ENCODE measurements around the gene PRR19.

The PRR19 gene

DNA sequence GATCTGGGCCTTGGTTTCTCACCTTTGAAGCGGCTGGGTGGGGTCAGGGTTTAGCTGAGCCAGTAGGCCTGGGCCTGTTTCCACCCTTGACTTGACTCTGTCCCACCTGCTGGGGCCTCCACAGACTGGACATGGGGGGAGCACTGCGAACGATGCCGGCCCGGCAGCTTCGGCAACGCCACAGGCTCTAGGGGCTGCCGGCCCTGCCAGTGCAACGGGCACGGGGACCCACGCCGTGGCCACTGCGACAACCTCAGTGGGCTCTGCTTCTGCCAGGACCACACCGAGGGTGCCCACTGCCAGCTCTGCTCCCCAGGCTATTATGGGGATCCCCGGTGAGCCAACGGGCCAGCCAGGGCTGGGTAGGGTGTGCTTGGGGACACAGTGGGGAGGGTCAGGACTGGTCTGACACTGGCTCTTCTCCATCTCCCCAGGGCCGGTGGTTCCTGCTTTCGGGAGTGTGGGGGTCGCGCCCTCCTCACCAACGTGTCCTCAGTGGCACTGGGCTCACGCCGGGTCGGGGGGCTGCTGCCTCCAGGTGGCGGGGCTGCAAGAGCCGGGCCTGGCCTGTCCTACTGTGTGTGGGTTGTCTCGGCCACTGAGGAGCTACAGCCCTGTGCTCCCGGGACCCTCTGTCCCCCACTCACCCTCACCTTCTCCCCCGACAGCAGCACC is 51.5 kb downstream of the PRR19 start:
- no peak for DNase-seq

DNA sequence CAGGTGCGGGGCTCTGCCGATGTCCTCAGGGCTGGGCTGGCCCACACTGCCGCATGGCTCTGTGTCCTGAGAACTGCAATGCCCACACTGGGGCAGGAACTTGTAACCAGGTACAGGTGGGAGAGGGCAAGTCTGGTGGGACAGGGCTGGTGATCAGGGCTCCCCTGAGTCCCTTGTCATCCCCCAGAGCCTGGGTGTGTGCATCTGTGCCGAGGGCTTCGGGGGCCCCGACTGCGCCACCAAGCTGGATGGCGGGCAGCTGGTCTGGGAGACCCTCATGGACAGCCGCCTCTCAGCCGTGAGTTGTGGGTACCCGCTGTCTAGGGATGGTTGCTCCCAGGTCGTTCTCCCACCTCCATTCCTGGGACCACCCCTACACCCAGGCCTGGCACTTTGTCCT is 54.0 kb downstream of the PRR19 start:
- DNase-seq = no peak

DNA sequence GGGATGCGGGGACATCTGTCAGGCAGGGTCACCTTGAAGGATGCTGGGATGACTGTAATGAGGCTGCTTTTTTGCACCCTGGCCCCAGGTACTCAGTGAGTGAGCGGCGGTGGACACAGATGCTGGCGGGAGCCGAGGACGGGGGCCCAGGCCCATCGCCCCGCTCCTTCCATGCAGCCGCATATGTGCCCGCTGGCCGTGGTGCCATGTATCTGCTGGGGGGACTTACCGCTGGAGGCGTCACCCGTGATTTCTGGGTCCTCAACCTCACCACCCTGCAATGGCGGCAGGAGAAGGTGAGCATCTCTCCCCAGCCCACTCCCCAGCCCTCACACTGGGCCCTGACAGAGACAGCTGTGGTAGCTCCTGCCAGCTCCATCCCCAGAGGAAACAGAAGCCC is 54.8 kb downstream of the PRR19 start:
- DNase-seq = no peak

DNA sequence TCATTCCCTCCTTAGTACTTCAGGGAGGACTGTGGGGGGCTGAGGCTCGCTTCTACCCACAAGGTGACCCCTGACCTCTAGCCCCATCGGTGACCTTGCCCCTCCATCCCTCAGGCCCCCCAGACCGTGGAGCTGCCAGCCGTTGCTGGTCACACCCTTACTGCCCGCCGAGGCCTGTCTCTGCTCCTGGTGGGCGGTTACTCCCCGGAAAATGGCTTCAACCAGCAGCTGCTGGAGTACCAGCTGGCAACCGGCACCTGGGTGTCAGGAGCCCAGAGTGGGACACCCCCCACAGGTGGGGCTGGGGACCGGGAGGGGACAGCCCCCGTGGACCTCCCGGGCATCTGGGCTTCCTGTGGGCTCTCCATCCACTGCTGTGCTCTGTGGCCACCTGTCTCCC is 55.4 kb downstream of the PRR19 start:
- DNase-seq = no peak
